A172 (cell line): Measurements from ENCODE around the gene MGMT. TPM values are rescaled to one million over a fixed set of nuclear protein-coding genes. Genes with fewer than 3 reads are reported as not detected.

Source experiments
- DNase-seq: peaks from one replicate; pipeline ENCODE4 v3.0.0-alpha.2; 2015; ENCODE audit warnings: low spot score
- total RNA-seq: library from RNA; depleted of rRNA; stranded (reverse); fragments of >200 nt; shearing (Covaris generic); gene quantifications from 2 replicates; pipeline ENCODE4 v1.2.3, GENCODE V29; 2014

MGMT gene
- total RNA-seq, 1 experiment from 2014 or later, result not detected

DNA sequence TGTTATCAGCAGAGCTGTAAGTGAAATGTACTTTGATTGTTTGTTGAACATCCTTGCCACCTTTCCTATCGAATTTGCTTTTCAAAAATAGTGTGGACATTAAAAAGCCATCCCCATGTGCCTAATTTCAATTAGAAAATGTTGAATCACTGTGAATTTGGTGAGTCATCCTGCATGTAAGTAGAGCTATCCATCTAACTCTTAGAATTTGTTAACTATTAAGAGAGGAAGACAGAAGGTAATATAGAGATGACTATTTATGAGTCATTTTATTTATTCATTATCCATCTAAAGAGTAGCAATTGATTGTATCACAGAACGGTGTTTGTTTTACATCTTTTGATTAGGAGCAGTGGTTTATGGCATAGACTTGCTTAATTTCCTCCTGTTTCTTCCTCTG lies 154.7 kb downstream of the MGMT start:
- DNase-seq, result no peak

- DNase-seq, result no peak
Measured at GRCh38 chr10:129622291-129622690, 155.2 kb downstream of the MGMT start.

DNA sequence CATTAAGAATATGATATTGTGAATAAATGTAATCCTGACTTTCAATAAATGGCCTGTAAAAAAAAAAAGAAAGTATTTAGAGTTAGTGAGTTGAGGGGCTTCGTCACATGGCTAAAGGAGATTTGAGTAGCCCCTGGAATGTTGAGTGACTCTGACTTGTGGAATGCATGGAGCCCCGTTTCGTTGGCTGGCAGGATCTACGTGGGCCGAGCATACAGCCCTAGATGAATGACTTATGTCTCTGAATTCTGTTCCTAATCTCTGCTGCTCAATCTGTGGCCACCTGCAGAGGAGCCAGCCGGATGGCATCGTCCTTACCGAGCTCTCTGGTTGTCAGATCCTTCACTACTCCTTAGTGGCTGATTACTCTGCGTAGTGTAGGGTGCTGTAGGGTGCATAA lies 155.7 kb downstream of the MGMT start:
- no peak for DNase-seq

GRCh38 chr10:129624526-129624925 lies 157.5 kb downstream of the MGMT start:
- no peak for DNase-seq

DNA sequence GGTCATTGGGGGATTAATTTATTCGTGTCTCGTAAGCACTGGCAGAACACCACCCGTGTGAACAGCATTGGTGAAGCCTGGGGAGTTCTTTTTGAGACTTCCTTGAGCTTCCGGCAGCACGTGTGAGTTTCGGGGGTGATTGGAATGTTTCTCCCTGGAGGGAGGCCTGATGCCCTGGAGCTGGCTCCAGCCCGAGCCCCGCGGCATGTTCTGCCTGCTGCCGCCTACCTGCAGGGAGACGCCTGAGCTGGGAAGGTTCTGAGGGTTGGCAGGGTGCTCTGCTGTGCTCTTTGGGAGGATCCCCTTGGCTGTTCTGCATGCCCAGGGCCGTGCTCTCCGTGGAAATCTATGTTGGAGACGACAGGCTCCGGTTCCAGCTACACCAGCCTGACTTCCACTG lies 159.3 kb downstream of the MGMT start:
- DNase-seq, result no peak

DNA sequence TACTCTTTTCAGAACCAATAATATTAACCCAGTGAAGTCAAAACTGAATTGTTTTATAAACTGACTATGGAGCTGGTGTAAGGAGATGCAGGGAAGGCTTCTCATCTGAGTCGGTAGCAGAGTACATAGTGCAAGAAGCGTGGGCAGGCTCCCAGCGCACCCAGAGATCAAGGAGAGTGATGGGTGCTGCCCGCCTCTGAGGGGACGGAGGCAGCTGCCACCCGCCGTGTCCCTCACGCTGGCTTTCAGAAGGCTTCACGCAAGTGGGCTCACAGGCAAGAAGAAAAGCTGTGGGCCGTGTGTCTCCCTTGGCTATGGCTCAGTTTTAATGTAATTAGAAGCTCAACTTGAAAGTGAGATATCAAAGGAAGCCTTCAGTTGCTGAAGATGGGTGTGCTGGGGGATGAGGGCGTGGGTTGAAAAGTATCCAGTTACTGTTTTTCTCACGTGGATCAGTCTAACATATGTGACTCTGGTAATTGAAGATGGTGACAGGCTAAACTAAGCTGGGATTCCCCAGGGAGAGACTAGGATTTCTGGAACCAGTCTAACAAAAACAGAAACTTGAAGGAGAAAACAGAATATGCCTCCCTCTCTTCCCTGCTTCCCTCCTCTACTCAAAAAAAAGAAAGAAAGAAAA lies 159.9 kb downstream of the MGMT start:
- no peak for DNase-seq

DNA sequence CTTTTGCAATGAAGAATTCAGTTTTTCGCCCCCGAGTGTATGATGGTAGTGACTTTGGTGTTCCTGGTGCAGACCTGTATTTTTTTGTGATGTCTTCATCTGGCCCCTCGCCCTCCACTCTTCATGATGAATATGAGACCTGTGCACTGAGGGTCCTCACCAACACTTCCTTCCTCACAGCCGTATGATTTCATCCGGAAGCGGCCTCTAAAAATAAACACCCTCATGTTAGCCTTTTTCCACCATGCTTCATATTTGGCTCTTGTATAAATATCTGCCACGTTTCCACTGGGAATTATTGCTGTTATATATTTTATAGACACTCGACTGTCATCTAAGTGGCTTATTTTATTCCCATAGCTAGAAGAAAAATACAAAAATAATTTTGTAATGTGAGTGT lies 160.4 kb downstream of the MGMT start:
- no peak for DNase-seq

- DNase-seq, result no peak
Measured at GRCh38 chr10:129628823-129629222, 161.8 kb downstream of the MGMT start.

DNA sequence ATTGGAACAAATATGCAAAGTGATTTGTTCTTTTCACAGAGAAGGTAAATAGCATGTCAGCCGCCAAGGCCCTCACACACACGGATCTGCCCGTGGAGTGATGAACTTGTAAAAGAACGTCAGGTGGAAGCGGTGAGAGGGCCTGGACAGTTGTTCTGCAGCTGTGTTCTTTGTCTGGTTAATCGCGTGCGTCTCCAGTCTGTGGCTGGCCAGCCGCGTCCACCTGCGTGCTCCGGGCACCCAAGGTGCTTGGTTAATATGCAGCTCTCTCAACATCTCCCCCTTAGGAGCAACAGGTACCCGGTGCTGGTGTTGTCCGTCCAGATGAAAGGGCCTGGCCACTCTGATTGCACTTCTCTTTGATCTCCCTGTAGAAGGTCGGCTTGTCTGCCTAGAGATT lies 162.9 kb downstream of the MGMT start:
- no peak for DNase-seq

GRCh38 chr10:129631006-129631405 lies 164.0 kb downstream of the MGMT start:
- DNase-seq, result no peak

GRCh38 chr10:129631870-129632623 lies 165.0 kb downstream of the MGMT start:
- no peak for DNase-seq

- DNase-seq, result no peak
Measured at GRCh38 chr10:129637010-129637409, 170.0 kb downstream of the MGMT start.

DNA sequence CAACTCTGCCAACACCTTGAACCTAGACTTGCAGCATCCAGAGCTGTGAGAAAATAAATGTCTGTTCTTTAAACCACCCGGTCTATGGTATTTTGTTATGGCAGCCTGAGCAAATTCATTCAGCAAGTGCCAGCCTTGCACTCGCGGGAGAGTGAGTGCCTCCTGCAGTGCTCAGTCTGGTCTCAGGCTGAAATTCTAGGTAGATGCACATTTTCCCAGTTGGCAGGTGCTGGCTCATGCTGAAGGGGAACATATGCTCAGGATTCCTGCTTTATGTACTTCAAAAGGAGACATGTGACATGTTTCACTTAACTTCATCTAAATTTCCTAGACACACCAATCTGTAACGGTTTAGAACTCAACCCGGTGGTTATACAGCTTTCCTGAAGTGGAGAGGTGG lies 170.8 kb downstream of the MGMT start:
- no peak for DNase-seq

DNA sequence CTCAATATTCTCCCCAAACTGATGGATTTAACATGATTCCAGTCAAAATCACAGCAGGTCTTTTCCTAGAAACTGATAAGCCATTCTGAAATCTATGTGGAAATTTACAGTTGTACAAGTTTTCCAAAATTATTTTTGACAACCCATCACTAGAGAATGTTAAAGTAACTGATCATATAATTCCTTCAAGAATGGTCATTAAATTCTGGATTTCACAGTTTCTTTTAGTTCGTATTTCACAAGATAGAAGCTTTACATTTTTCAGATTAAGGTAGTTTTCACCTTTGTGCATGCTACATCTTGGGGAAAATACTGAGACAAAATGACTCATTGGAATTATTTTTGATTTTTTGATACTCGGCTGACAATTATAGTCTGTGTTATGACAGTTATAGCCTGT lies 174.3 kb downstream of the MGMT start:
- DNase-seq, result no peak

GRCh38 chr10:129641982-129642381 lies 174.9 kb downstream of the MGMT start:
- no peak for DNase-seq

- DNase-seq, result no peak
Measured at GRCh38 chr10:129642427-129642826, 175.4 kb downstream of the MGMT start.

GRCh38 chr10:129643266-129643665 lies 176.2 kb downstream of the MGMT start:
- DNase-seq, result no peak

DNA sequence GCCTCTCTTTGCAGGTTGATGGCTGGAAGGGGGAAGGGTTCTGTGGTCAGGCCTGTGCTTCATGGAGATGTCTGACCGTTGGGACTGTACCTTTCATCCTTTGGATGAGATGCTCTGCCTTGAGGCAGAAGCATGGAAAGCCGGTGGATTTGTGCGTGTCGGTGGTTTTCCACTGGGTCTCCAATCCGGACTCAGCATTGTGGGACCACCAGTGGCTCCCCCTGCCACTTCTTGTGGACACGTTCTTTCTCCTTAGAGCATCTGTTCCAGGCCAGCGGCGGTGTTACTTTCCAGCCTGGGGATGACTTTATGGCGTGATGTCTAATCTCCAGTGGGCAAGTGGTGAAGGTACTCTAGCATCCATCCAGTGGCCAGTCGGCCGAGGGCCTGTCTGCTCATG lies 178.4 kb downstream of the MGMT start:
- DNase-seq, result no peak

- DNase-seq, result no peak
Measured at GRCh38 chr10:129646973-129647372, 179.9 kb downstream of the MGMT start.

DNA sequence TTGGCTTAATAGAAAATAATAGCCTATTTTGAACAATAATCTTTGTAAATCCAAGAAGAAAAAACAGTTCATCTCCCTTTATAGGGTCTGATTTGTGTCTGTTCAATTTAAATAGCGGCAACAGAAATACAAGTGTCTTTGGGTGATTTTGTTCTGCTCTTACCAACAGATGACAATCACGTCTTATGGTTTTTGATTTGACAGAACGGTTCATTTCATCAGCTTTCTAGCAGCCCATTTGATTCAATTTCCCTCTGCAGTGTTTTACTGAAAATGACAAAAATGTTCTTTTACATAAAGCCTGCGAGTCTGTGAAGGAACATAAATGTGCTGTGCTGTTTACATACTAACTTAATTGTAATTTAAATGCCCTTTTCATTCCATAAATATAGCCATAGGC lies 180.5 kb downstream of the MGMT start:
- DNase-seq, result no peak

- DNase-seq, result no peak
Measured at GRCh38 chr10:129648856-129649255, 181.8 kb downstream of the MGMT start.

DNA sequence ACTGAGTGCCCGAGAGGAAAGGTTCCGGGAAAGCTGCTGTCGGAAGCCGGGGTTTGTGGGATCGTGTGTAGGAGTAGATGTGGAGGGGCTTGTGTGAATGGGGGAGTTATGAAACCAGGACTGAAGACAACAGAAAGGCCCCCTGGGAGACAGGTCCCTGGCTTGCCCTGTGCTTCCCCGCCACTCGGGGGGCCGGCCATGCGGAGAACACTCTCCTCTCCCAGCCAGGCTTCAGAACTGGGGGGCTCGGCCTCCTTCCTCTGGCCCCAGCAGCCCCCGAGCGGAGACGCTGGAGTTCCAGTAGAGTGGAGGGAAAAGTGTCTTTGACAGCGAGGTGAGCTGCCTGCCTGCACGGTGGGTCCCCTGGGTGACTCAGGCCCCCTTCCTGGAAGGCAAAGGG lies 185.0 kb downstream of the MGMT start:
- no peak for DNase-seq

- no peak for DNase-seq
Measured at GRCh38 chr10:129652521-129653201, 185.6 kb downstream of the MGMT start.
